NCI-H2081 (cell line): ENCODE measurements around the gene FRMD4B.
"Not testable (repeated sequence)": the region's sequence is repeated elsewhere in the genome, so short reads cannot be mapped to it uniquely, and the experiment has no call there.

Experiments used
- DNase-seq, 2 experiments: peaks; one replicate each; lab custom pipeline; 2025; lab: John Stamatoyannopoulos, UW

Gene FRMD4B

DNA sequence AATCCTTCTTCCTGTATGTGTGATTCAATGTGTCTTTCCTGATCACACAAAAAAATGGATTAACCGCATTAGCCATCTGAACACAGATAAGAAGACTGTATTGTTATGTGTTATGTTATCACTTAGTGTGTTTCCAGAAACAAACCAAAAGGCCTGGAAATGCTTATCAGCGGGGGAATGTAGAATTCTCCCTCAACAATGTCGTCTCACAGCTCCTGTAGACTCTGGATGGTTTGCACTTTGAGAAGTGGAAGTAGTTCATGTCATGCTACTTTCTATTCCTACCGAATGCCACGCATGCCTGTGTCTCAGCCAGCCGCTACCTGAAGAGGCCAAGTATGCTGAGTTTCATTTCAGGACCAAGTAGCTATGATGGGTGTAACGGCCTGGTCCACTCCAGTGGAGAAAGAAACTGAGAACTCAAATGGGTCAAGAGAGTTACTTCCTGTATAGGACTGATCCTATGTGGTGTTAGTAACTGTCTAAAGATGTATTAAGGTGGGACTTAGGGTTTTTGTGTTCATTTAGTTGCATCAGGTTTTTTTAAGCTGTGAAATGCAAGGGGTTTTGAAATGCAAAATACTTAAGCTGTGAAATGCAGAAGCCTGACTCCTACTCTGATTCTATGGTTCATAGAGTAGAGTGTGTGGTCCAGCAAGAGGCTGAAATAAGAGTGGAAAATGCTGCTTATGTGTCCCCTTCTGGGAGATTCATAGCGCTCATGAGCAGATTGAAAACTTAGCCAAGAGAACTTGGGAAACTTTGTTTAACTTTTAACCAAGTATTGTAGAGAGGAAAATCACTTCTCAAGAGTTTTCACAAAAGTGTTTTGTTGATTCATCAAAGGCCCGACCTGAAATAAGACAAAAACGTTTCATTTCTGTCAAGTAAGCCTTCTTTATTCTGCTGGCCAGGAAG, 145.0 kb downstream of the FRMD4B start:
- DNase-seq: no peak

DNA sequence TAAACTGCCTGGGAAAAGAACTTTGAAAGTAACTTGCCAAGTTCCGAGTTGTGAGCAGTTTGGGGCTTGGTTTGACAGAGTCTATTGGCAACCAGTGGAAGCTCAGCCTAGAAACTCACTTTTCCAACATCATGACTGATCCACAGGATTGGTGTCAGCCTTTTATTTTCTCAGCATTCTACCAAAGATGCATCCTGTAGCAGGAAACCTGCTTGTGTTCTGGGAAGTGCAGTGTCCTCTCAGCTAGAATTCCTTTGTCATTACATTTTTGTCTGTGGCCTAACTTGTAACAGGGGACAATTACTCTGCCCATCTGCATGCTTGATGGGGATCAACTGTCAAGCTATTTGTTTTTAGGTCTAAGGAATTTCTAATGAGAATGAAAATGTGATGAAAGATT, 146.8 kb downstream of the FRMD4B start:
- no peak for DNase-seq

DNA sequence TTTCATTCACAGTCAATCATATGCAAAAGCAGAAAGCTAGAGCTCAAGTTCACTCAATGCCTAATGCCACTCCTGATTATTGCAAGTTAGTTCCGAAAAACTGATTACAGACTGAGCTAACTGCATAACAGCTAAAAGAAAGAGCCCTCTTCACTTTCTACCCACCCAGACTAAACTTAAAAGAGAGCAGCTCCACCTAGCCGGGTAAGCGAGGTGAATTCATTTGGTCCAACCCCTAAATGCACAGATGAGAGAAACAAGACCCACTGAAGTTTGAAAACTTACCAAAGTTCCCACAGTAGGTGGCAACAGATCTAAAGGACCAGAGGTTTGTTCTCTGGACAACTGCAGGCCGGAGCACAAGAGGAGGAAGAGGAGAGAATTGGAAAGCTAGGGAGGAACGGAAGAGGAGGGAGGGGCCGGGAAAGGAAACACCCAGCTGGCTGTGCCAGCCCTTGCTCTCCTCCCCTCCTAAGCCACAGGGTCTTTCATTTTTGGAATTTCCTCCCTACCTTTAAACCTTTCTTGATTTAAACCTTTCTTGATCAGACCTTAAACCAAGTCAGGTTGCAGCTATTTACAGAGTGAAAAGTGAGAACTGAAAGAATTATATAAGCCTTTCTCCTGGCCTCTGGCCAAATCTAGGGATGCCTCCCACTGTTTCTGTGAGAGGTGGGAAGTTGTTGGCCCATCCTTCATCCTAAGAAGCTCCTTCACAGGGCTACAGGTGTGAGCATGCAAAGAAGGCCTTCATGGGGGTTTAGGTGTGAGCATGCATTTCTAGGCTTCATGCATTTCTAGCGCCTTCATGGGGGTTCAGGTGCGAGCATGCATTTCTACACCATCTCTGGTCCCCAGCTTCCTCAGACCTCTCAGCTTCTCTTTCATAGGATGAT, 148.8 kb downstream of the FRMD4B start:
- no peak for DNase-seq

DNA sequence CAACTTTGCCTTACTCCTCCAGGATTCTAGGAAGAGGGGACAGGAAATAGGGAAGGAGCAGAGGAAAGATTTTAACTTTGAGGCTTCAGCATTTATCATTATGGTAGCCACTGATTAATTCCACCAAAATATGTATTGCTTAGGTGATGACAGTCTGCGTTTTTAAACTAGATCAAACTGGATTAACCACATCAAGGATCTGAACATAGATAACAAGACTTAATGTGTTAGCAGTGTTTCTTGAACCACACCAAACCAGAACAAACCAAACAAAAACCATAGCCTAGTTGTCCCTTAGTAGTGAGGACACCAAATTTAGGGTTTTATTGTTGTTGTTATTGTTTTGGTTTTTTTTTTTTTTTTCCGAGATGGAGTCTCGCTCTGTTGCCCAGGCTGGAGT, 150.0 kb downstream of the FRMD4B start:
- DNase-seq: no peak

DNA sequence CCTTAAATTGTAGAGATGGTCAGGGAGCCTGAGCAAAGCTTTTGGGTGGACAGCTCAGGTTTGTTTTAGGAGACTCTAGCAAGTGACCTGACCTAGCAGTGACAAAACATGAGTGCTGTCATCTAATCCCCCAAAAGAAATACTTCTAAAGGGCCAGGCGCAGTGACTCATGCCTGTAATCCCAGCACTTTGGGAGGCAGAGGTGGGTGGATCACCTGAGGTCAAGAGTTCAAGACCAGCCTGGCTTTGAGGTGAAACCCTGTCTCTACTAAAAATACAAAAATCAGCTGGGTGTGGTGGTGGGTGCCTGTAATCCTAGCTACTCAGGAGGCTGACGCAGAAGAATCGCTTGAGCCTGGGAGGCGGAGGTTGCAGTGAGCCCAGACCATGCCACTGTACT, 150.7 kb downstream of the FRMD4B start:
- not testable (repeated sequence) for DNase-seq

DNA sequence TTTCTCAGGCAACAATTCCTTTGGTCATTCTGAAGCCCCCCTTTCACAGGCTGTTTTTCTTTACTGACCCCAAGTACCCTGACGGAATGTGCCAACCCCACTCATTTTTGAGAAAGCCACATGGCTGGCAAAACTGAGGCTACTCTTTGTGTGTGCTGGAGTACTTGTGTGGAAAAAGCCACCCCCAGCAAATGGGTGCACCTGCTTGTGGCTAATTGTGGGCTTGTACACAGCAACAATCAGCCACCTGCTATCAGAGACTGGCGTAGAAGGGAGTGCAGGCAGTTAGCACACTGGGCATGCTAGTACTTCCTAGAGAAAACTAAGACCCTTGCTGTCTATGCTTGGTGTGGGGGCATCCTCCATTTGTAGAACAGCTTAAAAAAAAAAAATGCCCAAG, 153.4 kb downstream of the FRMD4B start:
- peak; percentile 27 to 74 for DNase-seq

DNA sequence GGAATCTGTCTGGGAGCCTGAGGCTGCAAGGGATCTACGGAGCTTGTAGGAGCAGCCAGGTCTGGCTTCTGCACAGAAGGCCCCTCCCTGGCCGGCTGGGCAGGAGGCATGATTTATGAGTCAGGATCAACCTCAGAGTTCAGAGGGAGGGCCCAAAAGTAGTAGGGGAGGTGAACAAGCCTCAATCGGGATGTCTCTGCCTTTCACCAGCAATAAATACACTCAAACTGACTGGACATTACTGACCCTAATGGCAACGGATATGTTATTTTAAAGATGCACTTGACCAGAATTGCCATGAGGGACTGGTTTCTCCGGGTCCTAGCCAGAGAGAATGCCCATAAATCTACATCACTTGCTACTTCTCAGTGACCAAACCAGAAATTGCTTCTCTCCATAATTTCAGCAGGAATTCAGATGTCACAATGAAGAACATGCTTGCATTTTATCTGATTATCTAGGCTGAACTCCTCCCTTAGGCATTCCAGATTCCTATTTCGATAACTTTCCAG, 153.9 kb downstream of the FRMD4B start:
- DNase-seq: no peak

DNA sequence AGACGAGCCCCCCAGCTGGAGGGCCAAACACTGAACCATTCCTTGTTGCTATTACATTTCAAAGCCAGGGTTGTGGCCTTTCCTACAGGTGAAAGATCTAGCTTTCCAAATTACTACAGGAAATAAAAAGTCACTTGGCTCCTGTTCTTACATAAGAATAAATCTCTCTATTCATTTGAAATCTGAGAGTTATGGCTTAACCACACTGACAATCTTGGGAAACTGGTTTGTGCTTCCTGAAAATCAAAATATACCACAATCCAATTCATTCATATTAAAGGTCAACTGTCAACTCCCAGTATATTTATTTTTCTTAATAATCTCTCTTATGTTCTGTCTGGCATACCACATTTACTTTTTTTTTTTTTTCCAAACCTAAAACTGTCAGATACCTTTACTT, 159.8 kb downstream of the FRMD4B start:
- DNase-seq: no peak

DNA sequence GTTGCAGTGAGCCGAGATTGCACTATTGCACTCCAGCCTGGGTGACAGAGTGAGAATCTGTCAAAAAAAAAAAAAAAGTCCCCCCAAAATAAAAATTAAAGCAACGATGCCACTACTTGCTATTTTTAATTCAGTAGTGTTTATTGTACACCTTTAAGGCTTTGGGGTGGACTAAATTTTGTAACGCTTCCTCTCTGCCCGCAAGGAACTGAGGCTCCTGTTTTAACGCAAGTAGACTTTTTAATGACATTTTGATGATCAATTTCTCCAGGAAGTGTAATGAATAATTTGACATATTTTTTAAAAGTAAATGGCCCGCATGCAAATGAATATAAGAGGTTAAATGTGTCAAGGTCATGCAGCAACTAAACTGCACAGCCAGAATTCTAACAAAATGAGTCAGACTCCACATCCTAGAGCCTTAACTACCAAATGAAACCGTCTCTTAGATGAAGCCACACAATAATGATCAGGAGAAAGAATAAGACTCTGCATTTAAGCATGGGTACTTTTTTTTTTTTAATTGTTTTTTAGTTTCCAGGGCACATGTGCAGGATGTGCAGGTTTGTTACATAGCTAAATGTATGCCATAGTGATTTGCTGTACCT, 166.7 kb downstream of the FRMD4B start:
- DNase-seq: no peak

DNA sequence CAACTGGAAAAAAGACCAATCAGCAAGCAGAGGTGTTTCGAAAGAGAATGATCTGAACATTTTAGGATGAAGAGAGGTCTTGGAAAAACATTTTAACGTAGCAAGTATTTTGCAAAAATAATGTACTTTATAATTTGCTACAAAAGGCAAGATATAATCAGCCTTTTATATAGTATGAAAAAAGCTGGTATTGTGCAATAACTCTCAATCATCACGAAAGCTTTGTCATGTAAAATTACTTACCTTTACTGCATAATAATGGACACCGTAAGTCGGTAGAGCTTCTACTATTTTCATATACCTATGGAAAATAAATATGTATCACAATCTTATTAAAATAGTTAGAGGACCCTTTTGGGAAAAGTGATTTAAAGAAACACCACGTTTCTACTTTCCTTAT, 167.8 kb downstream of the FRMD4B start:
- DNase-seq: no peak

DNA sequence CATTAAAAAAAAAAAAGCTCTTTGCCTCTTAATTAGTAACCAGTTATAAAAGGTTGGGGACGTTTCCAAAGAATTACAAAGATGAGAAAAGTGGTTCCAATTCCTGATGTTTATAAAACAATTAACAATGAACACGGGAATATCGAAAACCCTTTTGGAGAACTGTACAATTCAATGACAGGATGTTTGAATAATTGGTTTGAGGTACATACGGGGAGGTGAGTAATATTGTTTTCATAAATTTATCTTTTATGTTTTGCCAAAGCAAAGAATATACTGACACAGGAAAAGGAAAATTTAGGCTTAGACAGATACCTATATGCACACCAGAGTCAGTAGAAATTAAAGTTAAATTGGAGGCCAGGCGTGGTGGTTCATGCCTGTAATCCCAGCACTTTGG, 168.9 kb downstream of the FRMD4B start:
- no peak for DNase-seq

DNA sequence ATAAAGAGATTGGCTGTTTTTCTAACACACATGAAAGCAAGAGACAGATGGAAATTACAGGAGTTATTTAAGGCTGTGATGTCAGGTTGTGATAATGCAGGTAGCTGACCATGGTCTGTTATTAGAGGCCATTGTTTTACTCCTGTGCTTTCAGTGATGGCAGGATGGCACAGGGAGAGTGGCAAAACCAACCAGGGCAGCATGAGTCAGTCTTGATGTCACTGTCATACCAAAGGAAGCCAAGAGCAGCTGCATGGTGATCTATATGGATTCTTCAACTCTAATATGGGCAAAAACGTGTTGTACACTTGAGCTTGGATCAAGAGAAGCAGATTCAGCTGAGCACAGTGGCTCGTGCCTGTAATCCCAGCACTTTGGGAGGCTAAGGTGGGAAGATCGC, 171.6 kb downstream of the FRMD4B start:
- no peak for DNase-seq

DNA sequence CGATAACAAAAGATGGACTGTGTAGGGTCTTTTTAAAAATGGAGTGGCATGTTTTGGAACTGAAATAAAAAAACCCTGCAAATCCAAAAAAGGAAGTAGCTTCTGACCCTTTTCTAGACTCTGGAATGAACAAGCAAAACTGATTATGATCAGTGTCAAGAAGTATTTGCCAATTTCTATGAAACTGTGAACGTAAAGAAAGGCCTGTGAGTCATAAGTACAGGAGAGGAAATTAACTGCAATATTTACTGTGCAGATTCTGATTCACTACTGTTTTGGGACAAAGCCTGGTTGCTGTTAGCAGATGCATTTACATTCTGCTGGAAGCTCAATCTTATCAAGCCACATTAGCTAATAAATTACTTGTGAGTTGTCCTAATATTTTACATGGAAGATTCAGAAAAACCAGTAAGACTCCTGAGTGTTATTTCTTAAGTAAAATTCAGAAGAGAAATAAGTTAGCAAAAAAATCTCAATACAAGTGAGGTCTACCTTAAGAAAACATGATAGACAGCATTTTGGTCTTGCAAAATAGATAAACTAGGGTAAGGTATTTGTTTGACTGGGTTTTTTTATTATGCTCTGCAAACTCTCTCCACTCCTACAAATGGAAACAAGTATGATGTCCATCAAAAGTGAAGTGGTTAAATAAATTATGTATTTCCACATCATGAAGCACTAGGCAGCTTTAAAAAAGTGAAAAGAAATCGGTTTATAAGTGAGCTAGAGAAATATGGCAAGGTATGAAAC, 173.3 kb downstream of the FRMD4B start:
- no peak for DNase-seq

DNA sequence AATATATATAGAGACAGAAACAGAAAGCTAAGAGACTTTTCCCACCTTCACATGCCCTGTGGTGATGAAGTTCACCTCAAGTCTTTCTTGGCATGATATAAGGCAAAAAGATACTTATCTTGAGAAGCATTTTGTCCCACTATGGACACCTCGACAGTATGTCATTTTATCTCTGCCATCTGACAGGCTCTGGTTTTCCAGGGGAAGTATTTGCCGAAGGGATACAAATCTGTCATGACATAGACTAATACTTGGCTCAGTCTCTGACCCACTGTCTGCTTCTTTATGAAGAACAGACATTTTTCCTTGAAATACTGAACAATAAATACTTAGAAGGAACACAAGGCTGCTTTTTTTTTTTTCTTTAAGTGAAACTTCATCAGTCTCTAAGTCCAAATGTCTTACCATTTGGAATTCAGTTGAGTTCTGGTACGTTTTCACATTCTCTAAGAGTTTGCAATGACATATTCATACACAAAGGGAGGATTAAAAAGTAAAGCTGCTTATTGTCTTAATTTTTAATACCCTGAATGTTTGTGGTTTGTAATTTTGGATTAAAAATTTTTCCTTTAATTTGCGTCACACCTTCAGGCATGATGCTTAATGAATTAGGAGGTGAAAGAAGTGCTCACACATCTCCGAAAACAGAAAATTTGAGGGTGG, 175.7 kb downstream of the FRMD4B start:
- no peak for DNase-seq

DNA sequence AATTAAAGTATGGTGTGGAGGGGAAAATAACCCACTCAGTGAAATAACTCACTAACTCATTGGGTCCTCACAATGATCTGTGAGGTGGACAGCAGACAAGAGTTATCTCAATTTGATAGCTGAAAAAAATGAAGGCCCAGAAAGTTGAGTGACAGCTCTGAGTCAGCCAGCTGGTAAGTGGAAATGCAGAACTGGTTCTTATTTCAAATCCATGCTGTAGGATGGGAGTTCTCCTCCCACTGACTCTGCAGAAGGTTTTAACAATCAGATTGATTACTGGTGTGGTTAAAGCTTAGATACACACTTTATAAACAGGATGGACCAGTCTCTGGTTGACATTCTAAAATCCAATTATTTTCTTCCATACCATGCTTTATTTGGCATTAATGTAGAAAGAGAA, 176.5 kb downstream of the FRMD4B start:
- DNase-seq: no peak

DNA sequence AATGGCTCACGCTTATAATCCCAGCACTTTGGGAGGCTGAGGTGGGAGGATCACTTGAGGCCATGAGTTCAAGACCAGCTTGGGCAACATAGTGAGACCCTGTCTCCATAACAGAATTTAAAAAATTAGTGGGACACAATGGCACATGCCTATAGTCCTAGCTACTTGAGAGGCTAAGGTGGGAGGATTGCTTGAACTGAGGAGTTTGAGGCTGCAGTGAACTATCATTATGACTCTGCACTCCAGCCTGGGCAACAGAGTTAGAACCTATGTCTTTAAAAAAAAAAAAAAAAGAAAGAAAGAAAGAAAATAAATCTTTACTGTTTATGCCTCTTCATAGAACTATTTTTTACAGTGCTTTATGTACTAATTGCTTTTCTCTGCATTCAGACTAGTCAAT, 178.9 kb downstream of the FRMD4B start:
- no peak for DNase-seq

DNA sequence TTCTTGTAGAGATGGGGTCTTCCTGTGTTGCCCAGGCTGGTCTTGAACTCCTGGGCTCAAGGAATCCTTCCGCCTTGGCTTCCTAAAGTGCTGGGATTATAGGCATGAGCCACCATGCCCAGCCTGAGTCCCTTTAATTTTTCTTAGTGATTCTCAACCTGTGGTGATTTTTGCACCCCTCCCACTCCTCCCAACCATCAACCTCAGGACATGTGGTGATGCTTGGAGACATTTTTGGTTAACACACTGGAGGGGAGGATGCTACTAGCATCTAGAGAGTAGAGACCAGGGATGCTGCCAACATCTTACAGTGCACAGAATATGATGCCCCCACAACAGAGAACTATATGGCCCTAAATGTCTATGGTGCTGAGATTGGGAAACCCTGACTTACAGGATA, 180.5 kb downstream of the FRMD4B start:
- no peak for DNase-seq

DNA sequence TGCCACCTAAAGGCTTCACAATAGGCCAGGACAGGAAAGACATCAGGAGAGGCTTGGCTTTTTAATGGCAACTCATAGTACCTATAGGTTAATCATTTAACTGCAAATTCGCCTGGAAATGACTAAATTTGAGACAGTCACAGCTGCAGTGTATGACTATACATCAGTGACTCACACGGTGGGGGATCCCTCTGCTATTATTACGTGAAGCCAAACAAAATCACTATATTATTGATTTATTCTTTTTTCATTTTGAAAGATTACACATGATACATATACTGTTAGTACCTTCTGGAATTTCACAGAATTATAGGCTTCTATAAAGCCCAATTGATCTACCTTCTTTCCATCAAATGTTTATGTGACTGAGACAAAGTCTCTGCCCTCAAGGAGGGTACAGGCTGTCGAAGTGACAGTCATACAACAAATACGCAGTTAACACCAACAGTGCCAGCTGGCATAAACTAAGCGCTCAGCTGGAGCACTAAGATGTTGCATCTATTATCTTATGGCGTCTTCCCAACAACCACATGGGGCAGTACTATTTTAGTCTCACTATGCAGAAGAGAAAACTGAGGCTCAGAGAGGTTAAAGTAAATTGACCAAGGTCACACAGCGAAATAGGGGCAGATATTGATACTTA, 181.5 kb downstream of the FRMD4B start:
- DNase-seq: no peak

DNA sequence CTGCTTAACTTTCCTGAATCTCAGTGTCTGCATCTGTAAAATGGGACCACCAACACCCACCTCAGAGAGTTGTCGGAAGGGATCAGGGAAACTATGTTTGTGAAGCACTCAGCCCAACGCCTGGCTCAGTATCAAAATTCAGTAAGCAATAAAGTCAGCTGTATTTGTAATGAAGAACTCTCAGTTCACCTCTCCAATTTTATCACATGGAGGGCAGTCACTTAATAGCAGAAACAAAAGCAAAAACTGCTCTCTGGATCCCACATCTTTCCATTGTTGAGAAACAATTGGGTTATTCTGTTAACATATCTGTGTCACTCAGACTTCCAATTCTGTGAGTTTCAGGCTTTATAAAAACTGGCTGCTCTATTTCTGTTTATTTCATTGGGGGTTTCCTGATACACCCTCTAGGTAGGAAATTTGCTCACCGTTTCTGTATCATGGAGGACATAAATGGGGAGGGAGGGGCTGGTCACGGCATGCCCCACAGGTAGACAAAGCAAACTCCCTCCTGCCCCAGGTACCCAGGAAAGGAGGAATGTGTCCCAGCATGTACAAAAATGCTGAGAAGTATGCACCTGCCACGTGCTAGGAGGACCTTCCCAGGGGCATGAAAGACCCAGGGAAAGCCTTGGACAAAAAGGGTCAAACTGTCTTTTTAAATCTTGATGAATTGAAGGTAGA, 182.1 kb downstream of the FRMD4B start:
- DNase-seq: no peak

DNA sequence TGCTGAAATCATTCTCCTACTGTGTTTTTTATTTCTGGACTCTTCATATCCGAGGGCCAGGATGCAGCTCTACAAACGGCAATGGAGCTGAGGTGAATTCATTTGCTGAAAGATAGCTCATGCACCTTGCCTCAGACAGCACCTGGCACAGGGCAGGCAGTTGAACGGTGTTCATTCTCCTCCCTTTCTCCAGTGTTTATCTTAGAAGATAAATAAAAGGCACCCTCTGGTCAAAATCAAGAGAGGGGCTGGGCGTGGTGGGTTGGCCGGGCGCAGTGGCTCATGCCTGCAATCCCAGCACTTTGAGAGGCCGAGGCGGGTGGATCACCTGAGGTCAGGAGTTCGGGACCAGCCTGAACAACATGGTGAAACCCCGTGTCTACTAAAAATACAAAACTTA, 184.2 kb downstream of the FRMD4B start:
- peak; percentile 26 to 65 for DNase-seq
